ENCODE results near the gene CASP1. TPM values are rescaled to one million over a fixed set of nuclear protein-coding genes. Genes with fewer than 3 reads are reported as not detected.

Gene CASP1
- total and polyA plus RNA-seq, 2 donors (not counting 3 experiments of a cell fraction or from before 2014, with no cell fraction given), result 1.8 to 12.4 TPM

- H2AFZ ChIP-seq (ENCODE audit: low read depth, low read length), result no peak overlapping the region
- BruUV-seq (replicated peaks), result no TSS peak
- peak; percentile 54 for TF ChIP-seq MAX (IDR thresholded peaks at IDR 0.05; ENCODE audit: insufficient read depth, insufficient read length)
- TF ChIP-seq GATA2 (IDR thresholded peaks at IDR 0.05; ENCODE audit: insufficient read depth, insufficient read length, low read depth, low read length), result peak; percentile 68
- TF ChIP-seq FOS (IDR thresholded peaks at IDR 0.05; ENCODE audit: borderline replicate concordance, insufficient read depth, low read length), result peak; percentile 98
- no peak for TF ChIP-seq CTCF (IDR thresholded peaks at IDR 0.05; ENCODE audit: extremely low read depth in 1 of 2, insufficient read depth in 1 of 2, low read depth in 1 of 2, low read length in 2 of 2)
- TF ChIP-seq MYC (IDR thresholded peaks at IDR 0.05; ENCODE audit: low read depth, low read length), result peak; percentile 27
- TF ChIP-seq JUN (IDR thresholded peaks at IDR 0.05; ENCODE audit: borderline replicate concordance, insufficient read depth, insufficient read length, low read depth), result peak; percentile 74
- TF ChIP-seq POLR2AphosphoS5 (IDR thresholded peaks at IDR 0.05; ENCODE audit: insufficient read depth, low read depth, low read length), result peak; percentile 63
- no peak for TF ChIP-seq POLR2A (IDR thresholded peaks at IDR 0.05; ENCODE audit: low read depth, low read length)
- H3K9me1 ChIP-seq (replicated peaks; ENCODE audit: control insufficient read depth, extremely low read depth, insufficient read depth, low read length), result no peaks in the 10 kb centered on the region
- H3K36me3 ChIP-seq (ENCODE audit: control insufficient read depth in 2 of 2, extremely low read depth in 1 of 2, insufficient read depth in 2 of 2, low read length in 2 of 2), result no peaks in the 10 kb centered on the region
- FAIRE-seq (peak; percentile 90), DNase-seq (ENCODE audit: low read depth, low spot score) (peak; percentile 95)
- POLR2A ChIA-PET, result interaction anchor here (0.7 kb wide), 1 partner anchor 675 kb away, joined by 3 read pairs; no protein-coding TSS in a partner anchor
- H3K4me1 ChIP-seq (ENCODE audit: control insufficient read depth, extremely low read depth, insufficient read depth, low read length), result peaks cover 38% of the 10 kb centered on the region
- H3K4me2 ChIP-seq (ENCODE audit: insufficient read depth, low read length), result peak overlapping the region; percentile 26
- H3K79me2 ChIP-seq (ENCODE audit: control insufficient read depth, insufficient read depth, low read length), result peaks cover 11% of the 10 kb centered on the region
- no peaks in the 10 kb centered on the region for H4K20me1 ChIP-seq (replicated peaks; ENCODE audit: control insufficient read depth, extremely low read depth, insufficient read depth, low read length)
- H3K27ac ChIP-seq (ENCODE audit: insufficient read depth, low read depth, low read length), result peak overlapping the region; percentile 60
- H3K4me3 ChIP-seq (replicated peaks in 1 of 3; ENCODE audit: insufficient read depth in 1 of 3, low read depth in 1 of 3, low read length in 3 of 3), result no peak overlapping the region
- H3K27me3 ChIP-seq (ENCODE audit: control insufficient read depth in 2 of 2, insufficient read depth in 2 of 2, low read length in 2 of 2), result no peaks in the 10 kb centered on the region
- CTCF ChIA-PET, result interaction anchor here (0.7 to 1.8 kb wide), 7 partner anchors 9 to 259 kb away, joined by 3 to 8 read pairs (median 4); partner anchors contain the start of gene CASP1
- intact Hi-C loops (cut with micrococcal nuclease), result loop anchor here (1.0 to 10.0 kb wide), 14 partner anchors 26 to 1422 kb away; partner anchors contain the start of genes CASP12, CASP4 and MSANTD4
- dilution Hi-C loops (cut with MboI; ENCODE audit: extremely low pct_ligation_motif_present, low sequenced_read_pairs), result no loop called here
- H3K9ac ChIP-seq (replicated peaks; ENCODE audit: extremely low read depth, insufficient read depth, low read length), result peak overlapping the region; percentile 49
- no peaks in the 10 kb centered on the region for H3K9me3 ChIP-seq (replicated peaks; ENCODE audit: control insufficient read depth, insufficient read depth, low read length)
Observed at GRCh38 chr11:105046898-105047579, 12.1 kb upstream of the CASP1 start.

All from endothelial cell of umbilical vein (primary cell).